Stimulated activated CD4-positive, alpha-beta T cell treated with anti-CD3 and anti-CD28 coated beads, Interleukin-1b, Interleukin-23, amount 100 ng/mL, for 24 hours (primary cell): ENCODE results near the gene RSPH1.

ENCODE experiments used
- DNase-seq, 4 experiments: peaks; one replicate each; pipeline ENCODE4 v3.0.0-alpha.2; 2020; ENCODE audit warnings: low read depth in 4 of 4, low spot score in 1 of 4

RSPH1 gene

GRCh38 chr21:42496120-42496838 is at the start of gene RSPH1:
TSS of gene RSPH1 (minus strand) at chr21:42496224. CDS start at chr21:42496186, 38 bp downstream.
- DNase-seq: peak; percentile 98 to 99 (median 98)

DNA sequence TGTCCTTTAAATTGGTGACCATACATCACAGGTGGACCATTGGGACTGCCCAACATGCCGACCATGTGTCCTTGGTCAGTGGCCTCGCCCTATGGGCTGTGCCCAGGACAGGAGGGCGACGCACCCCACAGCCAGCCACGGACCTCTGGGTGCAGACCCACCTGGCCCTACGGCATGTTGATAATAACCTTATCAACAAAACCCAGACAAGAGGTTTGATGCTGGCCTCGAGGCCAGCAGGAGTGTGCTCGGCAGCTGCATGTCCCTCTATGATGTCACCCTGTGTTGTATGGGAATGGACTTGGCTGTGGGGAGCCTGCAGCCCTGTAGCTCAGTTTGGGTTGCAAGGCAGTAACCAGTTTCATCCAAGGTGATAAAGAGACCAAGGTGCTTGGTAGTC is 49.7 kb upstream of the RSPH1 start:
- DNase-seq: no peak

DNA sequence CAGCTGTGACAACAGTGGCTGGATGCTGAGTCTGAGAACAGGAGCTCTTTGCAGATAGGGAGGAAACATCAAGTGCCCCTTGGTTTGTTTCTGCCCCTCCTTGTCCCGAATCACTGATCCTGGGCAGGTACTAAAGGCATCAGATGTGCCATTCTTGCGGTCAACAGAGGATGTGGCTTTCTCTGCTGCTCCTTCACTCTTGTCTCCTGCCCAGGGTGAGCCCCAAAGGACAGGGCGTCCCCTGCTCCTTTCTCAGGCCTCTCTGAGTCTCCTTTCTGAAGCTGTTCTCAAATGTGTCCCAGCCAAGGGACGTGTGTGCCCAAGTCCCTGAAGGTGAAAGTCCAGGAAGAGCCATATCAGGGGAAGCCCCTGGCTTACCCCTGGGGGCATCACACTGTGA is 49.3 kb upstream of the RSPH1 start:
- DNase-seq: no peak

- DNase-seq: no peak
These were observed 48.5 kb upstream of the RSPH1 start for GRCh38 chr21:42544544-42544943.

- DNase-seq: no peak
These were observed 47.3 kb upstream of the RSPH1 start for GRCh38 chr21:42543106-42543847.

DNA sequence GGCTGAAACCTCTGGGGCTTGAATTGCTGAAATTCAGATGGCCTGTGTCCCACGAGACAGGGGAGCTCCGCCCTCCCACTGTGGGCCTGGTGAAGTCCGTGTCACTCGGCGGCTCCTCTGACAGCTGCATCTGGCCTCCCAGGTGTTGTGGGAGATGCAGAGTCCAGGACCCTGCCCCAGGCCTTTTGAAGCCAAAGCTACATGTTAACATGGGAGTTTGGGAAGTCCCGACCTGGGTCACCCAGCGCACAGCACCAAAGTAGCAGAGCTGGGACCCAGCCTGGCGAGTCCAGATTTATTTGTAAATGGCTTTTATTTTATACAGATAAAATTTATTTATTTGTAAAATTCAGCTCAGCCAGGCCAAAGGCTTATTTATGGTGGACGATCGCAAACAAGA is 46.6 kb upstream of the RSPH1 start:
- DNase-seq: no peak

GRCh38 chr21:42542196-42542595 is 46.2 kb upstream of the RSPH1 start:
- no peak for DNase-seq

- DNase-seq: no peak
These were observed 45.6 kb upstream of the RSPH1 start for GRCh38 chr21:42541618-42542017.

DNA sequence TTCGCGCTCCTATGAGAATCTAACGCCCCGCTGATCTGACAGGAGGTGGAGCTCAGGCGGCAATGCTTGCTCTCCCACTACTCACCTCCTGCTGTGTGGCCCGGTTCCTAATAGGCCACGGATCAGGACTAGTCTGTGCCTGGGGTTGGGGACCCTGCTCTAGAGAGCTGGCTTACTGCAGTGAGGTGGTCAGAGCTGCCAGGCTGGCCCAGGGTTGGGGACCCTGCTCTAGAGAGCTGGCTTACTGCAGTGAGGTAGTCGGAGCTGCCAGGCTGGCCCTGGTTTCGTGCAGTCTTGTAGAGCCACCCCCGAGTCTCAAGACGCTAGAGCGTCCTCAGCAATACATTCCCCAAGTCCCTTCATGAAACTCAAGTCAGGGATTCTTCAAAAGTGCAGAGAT is 45.1 kb upstream of the RSPH1 start:
- DNase-seq: no peak

DNA sequence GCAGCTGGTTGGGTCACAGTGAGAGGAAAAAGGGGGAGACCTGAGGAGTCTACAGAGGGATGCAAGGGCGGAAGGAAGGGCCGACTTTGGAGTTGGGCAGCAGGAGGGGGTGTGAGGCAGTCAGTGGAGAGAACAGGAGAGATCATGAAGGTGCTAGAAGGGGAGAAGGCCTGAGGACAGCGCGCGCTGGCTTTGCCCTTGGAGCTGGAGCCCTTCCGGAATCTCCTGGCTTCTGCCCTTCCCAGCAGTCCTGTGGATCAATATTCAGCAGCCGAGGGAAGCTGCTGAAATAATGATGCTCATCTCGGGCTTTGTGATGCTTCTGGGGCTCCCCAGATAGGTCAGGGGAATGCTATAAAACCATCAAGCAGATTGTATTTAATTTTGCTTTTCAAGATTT is 44.4 kb upstream of the RSPH1 start:
- no peak for DNase-seq

GRCh38 chr21:42539931-42540343 is 43.9 kb upstream of the RSPH1 start:
- DNase-seq: no peak

DNA sequence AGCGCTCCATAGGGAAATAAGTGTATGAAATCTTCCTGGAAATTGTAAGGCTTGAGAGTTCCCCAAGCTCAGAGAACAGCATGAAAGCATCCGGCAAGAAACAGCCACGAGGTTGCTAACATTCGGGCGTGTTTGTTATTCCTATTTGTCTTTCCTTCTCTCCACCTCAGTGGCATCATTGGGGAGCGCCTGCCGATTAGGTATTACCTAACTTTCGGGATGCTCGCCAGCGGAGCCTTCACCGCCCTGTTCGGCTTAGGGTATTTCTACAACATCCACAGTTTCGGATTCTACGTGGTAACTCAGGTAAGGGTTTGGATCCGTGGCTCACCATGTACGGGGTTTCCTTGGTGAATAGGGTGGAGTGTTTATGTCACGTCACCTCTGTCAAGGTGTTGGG is 43.3 kb upstream of the RSPH1 start:
- no peak for DNase-seq

DNA sequence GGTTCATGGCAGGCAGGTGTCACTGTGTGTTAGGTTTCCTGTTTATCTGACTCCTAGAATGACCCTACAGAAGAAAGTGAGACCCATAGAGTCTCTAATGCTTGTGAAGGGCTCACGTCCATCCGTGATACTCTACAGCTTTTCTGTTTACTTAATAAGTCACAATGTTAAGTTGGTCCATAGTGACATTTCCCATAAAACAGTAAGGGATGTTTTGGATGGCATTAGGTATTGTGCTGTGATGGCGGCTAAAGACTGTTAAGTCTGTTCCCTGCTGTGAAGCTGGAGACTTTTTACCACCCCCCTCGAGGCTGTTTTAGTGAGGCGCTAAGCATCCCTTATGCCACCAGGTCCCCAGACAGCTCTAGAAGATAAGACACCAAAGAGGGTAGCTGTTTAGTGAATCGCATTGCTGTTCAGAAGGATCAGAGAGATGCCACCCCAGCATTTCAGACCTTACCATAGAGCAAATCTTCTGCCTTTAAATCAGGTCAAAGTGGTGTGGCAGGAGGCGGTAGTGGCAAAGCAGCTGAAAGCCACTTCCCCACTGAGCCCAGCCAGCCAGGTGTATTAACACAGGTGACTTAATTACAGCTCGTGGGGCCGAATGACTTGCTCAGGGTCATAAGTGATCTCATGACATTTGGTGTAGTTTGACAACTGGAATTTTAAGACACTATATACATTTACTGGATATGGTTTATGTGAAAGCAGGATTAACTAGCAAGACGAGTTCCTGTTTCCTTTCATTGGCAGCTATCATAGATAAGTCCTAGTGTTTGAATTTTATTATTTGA is 42.7 kb upstream of the RSPH1 start:
- DNase-seq: no peak

GRCh38 chr21:42537106-42537742 is 41.2 kb upstream of the RSPH1 start:
- DNase-seq: no peak

GRCh38 chr21:42536601-42537000 is 40.6 kb upstream of the RSPH1 start:
- DNase-seq: no peak

DNA sequence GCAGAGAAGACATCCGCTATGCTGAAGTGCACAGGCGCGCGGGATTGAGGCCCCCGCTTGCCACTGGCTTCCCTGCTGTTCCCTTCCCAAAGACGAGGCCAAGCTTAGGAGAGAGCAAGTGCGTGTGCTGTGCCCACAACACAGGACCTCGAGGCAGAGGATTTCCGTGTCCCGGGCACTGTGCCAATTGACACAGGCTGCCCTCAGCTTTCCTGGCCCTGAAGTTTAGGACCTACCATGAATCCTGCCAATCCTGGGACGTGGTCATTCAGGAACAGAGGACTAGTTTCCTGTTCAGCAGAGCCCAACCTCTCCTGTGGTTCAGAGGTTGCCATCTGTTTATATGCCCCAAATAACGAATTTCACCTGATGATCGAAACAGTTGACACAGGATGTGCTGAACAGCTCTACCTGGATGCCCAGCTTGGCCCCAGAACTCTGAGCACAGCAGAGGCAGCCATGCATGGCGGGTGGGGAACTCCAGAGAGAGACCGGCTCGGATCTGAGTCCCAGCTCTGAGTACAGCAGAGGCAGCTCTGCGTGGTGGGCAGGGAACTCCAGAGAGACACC is 39.7 kb upstream of the RSPH1 start:
- no peak for DNase-seq

GRCh38 chr21:42534421-42535378 is 38.7 kb upstream of the RSPH1 start:
- DNase-seq: no peak

DNA sequence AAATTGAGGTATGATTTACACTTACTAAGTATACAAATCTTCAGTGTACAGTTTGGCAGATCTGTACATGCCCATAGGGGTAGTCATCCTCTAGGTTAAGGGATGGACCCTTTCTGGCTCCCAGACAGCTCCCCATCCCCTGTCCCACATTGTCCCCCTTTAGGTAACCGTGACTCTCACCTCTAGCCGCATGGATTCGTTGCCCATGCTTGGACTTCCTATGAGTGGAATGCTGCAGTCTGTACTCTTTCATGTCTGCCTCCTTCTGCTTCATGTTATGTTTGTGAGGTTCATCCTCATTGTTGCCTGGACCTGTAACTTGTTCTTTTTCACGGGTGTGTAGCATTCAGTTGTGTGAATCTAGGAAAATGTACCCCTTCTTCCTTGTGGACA is 37.9 kb upstream of the RSPH1 start:
- no peak for DNase-seq

GRCh38 chr21:42533306-42533962 is 37.4 kb upstream of the RSPH1 start:
- DNase-seq: no peak
